Kidney (tissue), 14 donors: ENCODE data around the gene KATNIP. TPM values are rescaled to one million over a fixed set of nuclear protein-coding genes. Genes with fewer than 3 reads are reported as not detected.

ENCODE experiments used
- DNase-seq, 5 donors: peaks; one replicate each; pipeline ENCODE4 v3.0.0-alpha.2; 2013 to 2020
- FAIRE-seq: peaks from 2 replicates; lab custom pipeline; 2012; peaks lifted over from hg19 to GRCh38; lab: Jason Lieb, UNC
- H3K27ac ChIP-seq, 2 donors: one replicate each; pipeline ENCODE4 v1.7.0; 2013; ENCODE audit warnings: low read depth in 2 of 2, low read length in 2 of 2, inconsistent platforms in 1 of 2
- H3K27me3 ChIP-seq: one replicate; pipeline ENCODE4 v1.7.1; 2013; ENCODE audit warnings: low read length, inconsistent platforms; ENCODE audit not compliant: control insufficient read depth, insufficient read depth
- H3K36me3 ChIP-seq, 3 donors: one replicate each; pipeline versions ENCODE4 v1.7.0 to v1.7.1; 2013; ENCODE audit warnings: low read length in 3 of 3, control low read depth in 1 of 3, inconsistent platforms in 1 of 3; ENCODE audit not compliant: insufficient read depth in 3 of 3, control insufficient read depth in 2 of 3
- H3K4me1 ChIP-seq, 3 donors: one replicate each; pipeline versions ENCODE4 v1.7.0 to v1.7.1; 2013; ENCODE audit warnings: low read length in 3 of 3, inconsistent platforms in 1 of 3, low read depth in 1 of 3; ENCODE audit not compliant: control insufficient read depth in 2 of 3, insufficient read depth in 2 of 3
- H3K4me3 ChIP-seq, 3 donors: one replicate each; pipeline versions ENCODE4 v1.7.0 to v1.8.1; 2013; ENCODE audit warnings: low read length in 3 of 3, control low read depth in 1 of 3, inconsistent platforms in 1 of 3
- H3K9ac ChIP-seq, 3 donors: one replicate each; pipeline versions ENCODE4 v1.7.0 to v1.7.1; 2013; ENCODE audit warnings: low read length in 3 of 3, control low read depth in 1 of 3, inconsistent platforms in 1 of 3
- H3K9me3 ChIP-seq, 3 donors: one replicate each; pipeline versions ENCODE4 v1.7.0 to v1.7.1; 2013; ENCODE audit warnings: low read length in 3 of 3, control low read depth in 1 of 3, inconsistent platforms in 1 of 3; ENCODE audit not compliant: control insufficient read depth in 2 of 3, insufficient read depth in 1 of 3
- CTCF ChIP-seq: IDR thresholded peaks from 3 replicates; pipeline ENCODE4 v1.5.1; 2012; ENCODE audit warnings: mild to moderate bottlenecking, moderate library complexity, borderline replicate concordance; ENCODE audit not compliant: insufficient read depth; ENCODE audit errors: extremely low read depth
- intact Hi-C: fragments of 100-400 bp; cut with DNase I; formaldehyde crosslinking; loops from one replicate; pipeline ENCODE4 v1.11.1; 2022
- polyA plus RNA-seq: library from polyadenylated mRNA; stranded (reverse); fragments of 350-450 nt; fragmentation: Illumina TruSeq; extraction: RNeasy Lipid Tissue Mini Kit (QIAGEN cat#74804); gene quantifications from one replicate; pipeline ENCODE4 v1.2.3, GENCODE V29; 2014; ENCODE audit warnings: low read depth, low replicate concordance; ENCODE audit not compliant: insufficient read depth
- total RNA-seq: library from RNA; stranded (reverse); fragmentation: NEBNext Ultra II Directional; extraction: Animal tissue kit (Norgen Biotek cat#: 25700); gene quantifications from one replicate; pipeline ENCODE4 v1.2.1, GENCODE V29; 2021
- donor health status: control.
- donor health status: control.
- donor health status: control.
- donor health status: control.
- donor health status: control.
- donor health status: DM: yes; HTN: yes; CAD: no.
- donor health status: Normal renal cell carcinoma (clear cell type).

KATNIP gene
- total and polyA plus RNA-seq, 2 donors from 2014 or later: 4.0 to 40.2 TPM

GRCh38 chr16:27595475-27595874, 45.5 kb downstream of the KATNIP start:
- Histone ChIP-seq H3K27ac (no peak overlapping the region), H3K9ac (no peak overlapping the region), H3K27me3 (no peaks in the 10 kb centered on the region), H3K36me3 (no peaks in the 10 kb centered on the region), H3K4me3 (no peak overlapping the region), H3K9me3 (no peaks in the 10 kb centered on the region), H3K4me1 (peaks cover 0 to 7% (median 0%) of the 10 kb centered on the region in 3 donors)
- intact Hi-C loops: no loop called here
- FAIRE-seq: no peak
- TF ChIP-seq CTCF: no peak
- DNase-seq: no peak

DNA sequence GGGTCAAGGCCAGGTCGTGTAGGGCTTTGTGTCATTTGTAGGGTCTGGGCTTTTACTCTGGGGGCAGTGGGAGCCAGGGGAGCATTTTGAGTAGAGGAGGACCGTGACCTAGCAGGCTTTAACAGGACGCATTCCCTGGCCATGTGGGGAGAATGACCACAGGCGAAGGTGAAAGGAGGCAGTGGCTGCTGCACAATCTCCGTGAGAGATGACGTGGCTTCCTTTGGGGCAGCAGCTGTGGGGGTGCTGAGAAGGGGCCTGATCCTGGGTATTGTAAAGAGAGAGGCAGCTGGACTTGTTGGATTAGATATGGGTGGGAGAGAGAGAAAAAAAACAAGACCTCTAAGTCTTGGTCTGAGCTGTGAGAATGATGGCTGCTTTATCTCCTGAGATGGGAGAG, 46.0 kb downstream of the KATNIP start:
- H3K9ac ChIP-seq: no peak overlapping the region
- no peak overlapping the region for H3K4me3 ChIP-seq
- H3K9me3 ChIP-seq: no peaks in the 10 kb centered on the region
- no peak for DNase-seq
- no peak for TF ChIP-seq CTCF
- no peaks in the 10 kb centered on the region for H3K36me3 ChIP-seq
- H3K27ac ChIP-seq: no peak overlapping the region
- peaks cover 0 to 7% (median 0%) of the 10 kb centered on the region in 3 donors for H3K4me1 ChIP-seq
- no peaks in the 10 kb centered on the region for H3K27me3 ChIP-seq
- FAIRE-seq: no peak
- intact Hi-C loops: no loop called here

DNA sequence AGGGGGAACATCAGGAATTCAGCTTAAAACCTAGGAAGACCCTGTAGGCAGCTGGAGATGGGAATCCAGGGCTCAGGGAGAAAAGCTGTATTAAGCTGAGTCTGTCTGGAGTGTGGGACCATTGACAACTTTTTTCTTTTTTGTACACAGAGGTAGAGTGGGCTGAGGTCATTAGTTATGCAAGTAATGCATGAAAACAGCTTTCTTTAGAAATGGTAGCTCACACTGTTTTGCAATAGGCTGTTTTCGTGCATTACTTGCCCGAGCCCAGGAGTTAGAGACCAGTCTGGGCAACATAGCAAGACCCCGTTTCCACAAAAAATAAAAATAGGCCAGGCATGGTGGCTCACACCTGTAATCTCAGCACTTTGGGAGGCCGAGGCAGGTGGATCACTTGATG, 46.5 kb downstream of the KATNIP start:
- TF ChIP-seq CTCF: no peak
- no peaks in the 10 kb centered on the region for H3K9me3 ChIP-seq
- H3K4me1 ChIP-seq: peaks cover 0 to 7% (median 0%) of the 10 kb centered on the region in 3 donors
- intact Hi-C loops: no loop called here
- no peak overlapping the region for H3K9ac ChIP-seq
- DNase-seq (no peak), FAIRE-seq (no peak)
- no peaks in the 10 kb centered on the region for H3K27me3 ChIP-seq
- H3K4me3 ChIP-seq: no peak overlapping the region
- no peaks in the 10 kb centered on the region for H3K36me3 ChIP-seq
- H3K27ac ChIP-seq: no peak overlapping the region

GRCh38 chr16:27597361-27597760, 47.4 kb downstream of the KATNIP start:
- no peak for DNase-seq
- H3K4me3 ChIP-seq: no peak overlapping the region
- no peaks in the 10 kb centered on the region for H3K9me3 ChIP-seq
- FAIRE-seq: no peak
- H3K27ac ChIP-seq: no peak overlapping the region
- no peak overlapping the region for H3K9ac ChIP-seq
- H3K27me3 ChIP-seq: no peaks in the 10 kb centered on the region
- TF ChIP-seq CTCF: no peak
- peaks cover 0 to 7% (median 0%) of the 10 kb centered on the region in 3 donors for H3K4me1 ChIP-seq
- H3K36me3 ChIP-seq: no peaks in the 10 kb centered on the region
- intact Hi-C loops: no loop called here
